Caco-2 (cell line): ENCODE measurements around the gene CFHR3. TPM values are rescaled to one million over a fixed set of nuclear protein-coding genes. Genes with fewer than 3 reads are reported as not detected.

ENCODE experiments used
- Bru-seq: library from RNA; stranded (reverse); fragments of 400-500 nt; gene quantifications from one replicate; lab custom pipeline; 2021; lab: Mats Ljungman, UMichigan
- BruChase-seq, 2 experiments: library from RNA; stranded (reverse); fragments of 400-500 nt; gene quantifications; one replicate each; lab custom pipeline; 2021; lab: Mats Ljungman, UMichigan
- BruUV-seq: library from RNA; stranded (reverse); fragments of 400-500 nt; replicated peaks from 2 replicates; lab custom pipeline; 2021; lab: Mats Ljungman, UMichigan
- CTCF ChIA-PET: fragments of 300-600 bp; sonication (Branson Sonifier 250); formaldehyde crosslinking; loops from one replicate; lab custom pipeline; 2022; ENCODE audit warnings: antibody characterized with exemption; lab: Charles Lee
- POLR2A ChIA-PET: fragments of 300-600 bp; sonication (Branson Sonifier 250); formaldehyde crosslinking; loops from one replicate; lab custom pipeline; 2022; ENCODE audit warnings: antibody characterized with exemption; lab: Charles Lee
- DNase-seq, 2 experiments: peaks; one replicate each; pipeline versions ENCODE4 v3.0.0 to v3.0.0-alpha.2; 2020 to 2022
- H3K27me3 ChIP-seq: replicated peaks from 2 replicates; pipeline ENCODE4 v1.6.0; 2011; ENCODE audit warnings: low read length; ENCODE audit not compliant: control insufficient read depth, insufficient read depth
- H3K36me3 ChIP-seq: 2 replicates; pipeline ENCODE4 v1.5.1; 2011; ENCODE audit warnings: low read length; ENCODE audit not compliant: control insufficient read depth, insufficient read depth
- H3K4me1 ChIP-seq: fragments of 250-450 bp; sonication (Bioruptor Pico); 2 replicates; pipeline ENCODE4 v1.5.1; 2020; ENCODE audit warnings: mild to moderate bottlenecking
- H3K4me3 ChIP-seq: 2 replicates; pipeline ENCODE4 v1.5.1; 2011; ENCODE audit warnings: low read depth, mild to moderate bottlenecking, control low read depth, low read length
- H3K9me3 ChIP-seq: fragments of 250-450 bp; sonication (Bioruptor Pico); 2 replicates; pipeline ENCODE4 v1.5.1; 2020; ENCODE audit warnings: mild to moderate bottlenecking, moderate library complexity
- H3K27ac Mint-ChIP-seq: one replicate; pipeline ENCODE4 v1.8.0; 2022; ENCODE audit warnings: mixed read lengths; ENCODE audit not compliant: unreplicated experiment
- H3K27me3 Mint-ChIP-seq: one replicate; pipeline ENCODE4 v1.8.0; 2022; ENCODE audit warnings: mixed read lengths; ENCODE audit not compliant: insufficient read depth, unreplicated experiment
- H3K36me3 Mint-ChIP-seq: one replicate; pipeline ENCODE4 v1.8.0; 2022; ENCODE audit warnings: mild to moderate bottlenecking, mixed read lengths; ENCODE audit not compliant: insufficient read depth, unreplicated experiment
- H3K4me1 Mint-ChIP-seq: one replicate; pipeline ENCODE4 v1.8.0; 2022; ENCODE audit warnings: low read depth, mixed read lengths; ENCODE audit not compliant: unreplicated experiment
- H3K4me3 Mint-ChIP-seq: one replicate; pipeline ENCODE4 v1.8.0; 2022; ENCODE audit warnings: mild to moderate bottlenecking, moderate library complexity, mixed read lengths; ENCODE audit not compliant: unreplicated experiment
- H3K9me3 Mint-ChIP-seq: one replicate; pipeline ENCODE4 v1.8.0; 2022; ENCODE audit warnings: mixed read lengths; ENCODE audit not compliant: unreplicated experiment
- CTCF ChIP-seq, 2 experiments: fragments of 200-600 bp in 1 of 2; IDR thresholded peaks; 1 replicate in 1 of 2; 2 replicates in 1 of 2; pipeline versions ENCODE4 v1.5.1 to v1.8.0; 2011 to 2022; ENCODE audit warnings: antibody characterized with exemption in 1 of 2, control low read depth in 1 of 2, inconsistent platforms in 1 of 2, low read depth in 1 of 2, low read length in 1 of 2, mild to moderate bottlenecking in 1 of 2, moderate library complexity in 1 of 2; ENCODE audit not compliant: insufficient read depth in 1 of 2, severe bottlenecking in 1 of 2, unreplicated experiment in 1 of 2
- intact Hi-C: fragments of 100-400 bp; cut with micrococcal nuclease; formaldehyde crosslinking; loops from one replicate; pipeline ENCODE4 v1.10.0; 2022; ENCODE audit not compliant: unreplicated experiment
- long read RNA-seq: library from polyadenylated mRNA; stranded (forward); transcript quantifications from one replicate; pipeline ENCODE4 v2.0.0, GENCODE V29; 2022
- total RNA-seq: library from RNA; stranded (reverse); gene quantifications from 2 replicates; pipeline ENCODE4 v1.2.3, GENCODE V29; 2022

CFHR3 gene
- total RNA-seq: not detected in 2 replicates
- Bru-seq, nascent RNA: percentile 11 among the genes with signal in this experiment
- not detected for BruChase-seq, experiment 1, labeled RNA remaining after a 2-hour chase
- BruChase-seq, experiment 2, labeled RNA remaining after a 6-hour chase: percentile 8 among the genes with signal in this experiment
- long read RNA-seq: 0 reads

- POLR2A ChIA-PET: no interaction called here
- no peak for DNase-seq
- TF ChIP-seq CTCF (IDR thresholded peaks at IDR 0.05; ENCODE audit: insufficient read depth in 1 of 2, low read depth in 1 of 2, low read length in 1 of 2, severe bottlenecking in 1 of 2, unreplicated experiment in 1 of 2): no peak
Observed at GRCh38 chr1:196774603-196775002, at the start of gene CFHR3. TSS of gene CFHR3 (plus strand) at chr1:196774840. CDS start at chr1:196774887, 47 bp downstream.

GRCh38 chr1:196732526-196732925, 42.1 kb upstream of the CFHR3 start:
- Histone ChIP-seq H3K4me3 (no peak overlapping the region), H3K36me3 (no peaks in the 10 kb centered on the region), H3K9me3 (0 out of 2 replicates have a peak, but pooled peaks cover 3% of the 10 kb centered on the region), H3K27me3 (no peaks in the 10 kb centered on the region), H3K4me1 (no peaks in the 10 kb centered on the region)
- ChIA-PET CTCF (no interaction called here), POLR2A (no interaction called here)
- BruUV-seq: no TSS peak
- no peak overlapping the region for H3K27ac Mint-ChIP-seq
- no peaks in the 10 kb centered on the region for H3K27me3 Mint-ChIP-seq
- H3K4me3 Mint-ChIP-seq: no peak overlapping the region
- H3K9me3 Mint-ChIP-seq: no peaks in the 10 kb centered on the region
- intact Hi-C loops: no loop called here
- H3K4me1 Mint-ChIP-seq: no peaks in the 10 kb centered on the region
- H3K36me3 Mint-ChIP-seq: no peaks in the 10 kb centered on the region
- peak; percentile 13 to 28 for TF ChIP-seq CTCF (IDR thresholded peaks at IDR 0.05; ENCODE audit: insufficient read depth in 1 of 2, low read depth in 1 of 2, low read length in 1 of 2, severe bottlenecking in 1 of 2, unreplicated experiment in 1 of 2)
- no peak for DNase-seq

More at GRCh38 chr1:196774603-196775002, at the start of gene CFHR3:
- Histone ChIP-seq H3K4me3 (no peak within 1 kb of the TSS), H3K4me1 (no peaks in the 10 kb centered on the region), H3K9me3 (no peaks in the 10 kb centered on the region), H3K36me3 (no peaks in the 10 kb centered on the region), H3K27me3 (no peaks in the 10 kb centered on the region)
- CTCF ChIA-PET: no interaction called here
- H3K4me1 Mint-ChIP-seq: no peaks in the 10 kb centered on the region
- no TSS peak for BruUV-seq
- H3K27ac Mint-ChIP-seq: no peak within 1 kb of the TSS
- no peaks in the 10 kb centered on the region for H3K9me3 Mint-ChIP-seq
- no peak within 1 kb of the TSS for H3K4me3 Mint-ChIP-seq
- no peaks in the 10 kb centered on the region for H3K36me3 Mint-ChIP-seq
- intact Hi-C loops: no loop called here
- H3K27me3 Mint-ChIP-seq: peaks cover 3% of the 10 kb centered on the region

GRCh38 chr1:196733091-196733970, 41.3 kb upstream of the CFHR3 start:
- DNase-seq: no peak
- H3K4me3 Mint-ChIP-seq: no peak overlapping the region
- intact Hi-C loops: no loop called here

More at GRCh38 chr1:196733091-196733970, 41.3 kb upstream of the CFHR3 start:
- no TSS peak for BruUV-seq
- H3K9me3 ChIP-seq: 0 out of 2 replicates have a peak, but pooled peaks cover 3% of the 10 kb centered on the region
- H3K27ac Mint-ChIP-seq: no peak overlapping the region
- CTCF ChIA-PET: no interaction called here
- H3K4me1 ChIP-seq: no peaks in the 10 kb centered on the region
- POLR2A ChIA-PET: no interaction called here
- no peaks in the 10 kb centered on the region for H3K36me3 Mint-ChIP-seq
- no peaks in the 10 kb centered on the region for H3K36me3 ChIP-seq
- no peaks in the 10 kb centered on the region for H3K27me3 ChIP-seq
- no peak for TF ChIP-seq CTCF (IDR thresholded peaks at IDR 0.05; ENCODE audit: insufficient read depth in 1 of 2, low read depth in 1 of 2, low read length in 1 of 2, severe bottlenecking in 1 of 2, unreplicated experiment in 1 of 2)
- H3K4me3 ChIP-seq: no peak overlapping the region
- H3K4me1 Mint-ChIP-seq: no peaks in the 10 kb centered on the region
- no peaks in the 10 kb centered on the region for H3K9me3 Mint-ChIP-seq
- H3K27me3 Mint-ChIP-seq: no peaks in the 10 kb centered on the region
